ELF-1 (cell line): ENCODE data around the gene SECTM1.
A peak's percentile ranks its signal among the peaks of the same experiment; 100 is the strongest.

ENCODE experiments used
- DNase-seq: peaks from one replicate; pipeline ENCODE4 v3.0.0-alpha.2; 2016; ENCODE audit warnings: low read depth, low spot score

SECTM1 gene

DNA sequence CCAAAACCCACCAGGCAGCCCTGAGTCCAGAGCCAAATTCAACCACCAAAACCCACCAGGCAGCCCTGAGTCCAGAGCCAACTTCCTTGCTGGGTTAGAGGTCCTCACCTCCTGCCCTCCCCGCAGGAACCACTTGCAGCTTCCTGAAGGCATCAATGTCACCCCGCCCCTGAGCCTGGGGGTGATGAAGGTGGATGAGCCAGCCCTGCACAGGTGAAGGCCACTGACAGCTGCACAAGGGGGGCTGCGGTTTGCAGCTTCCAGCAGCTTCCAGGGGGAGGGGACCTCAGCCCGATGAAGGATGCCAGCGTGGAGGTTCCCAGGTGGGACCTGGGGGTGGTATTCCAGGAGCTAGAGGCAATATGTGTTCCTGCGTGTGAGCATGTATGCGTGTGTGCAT, 52.5 kb downstream of the SECTM1 start:
- DNase-seq: no peak

DNA sequence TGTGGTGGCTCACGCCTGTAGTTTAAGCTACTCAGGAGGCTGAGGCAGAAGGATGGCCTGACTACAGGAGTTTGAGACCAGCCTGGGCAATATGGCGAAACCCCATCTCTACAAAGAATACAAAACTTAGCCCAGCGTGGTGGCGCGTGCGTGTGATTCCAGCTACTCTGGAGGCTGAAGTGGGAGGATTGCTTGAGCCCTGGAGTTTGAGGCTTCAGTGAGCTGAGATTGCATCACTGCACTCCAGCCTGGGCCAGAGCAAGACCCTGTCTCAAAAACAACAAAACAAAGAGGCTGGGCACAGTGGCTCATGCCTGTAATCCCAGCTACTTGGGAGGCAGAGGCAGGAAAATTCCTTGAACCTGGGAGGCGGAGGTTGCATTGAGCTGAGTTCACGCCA, 53.0 kb downstream of the SECTM1 start:
- no peak for DNase-seq

DNA sequence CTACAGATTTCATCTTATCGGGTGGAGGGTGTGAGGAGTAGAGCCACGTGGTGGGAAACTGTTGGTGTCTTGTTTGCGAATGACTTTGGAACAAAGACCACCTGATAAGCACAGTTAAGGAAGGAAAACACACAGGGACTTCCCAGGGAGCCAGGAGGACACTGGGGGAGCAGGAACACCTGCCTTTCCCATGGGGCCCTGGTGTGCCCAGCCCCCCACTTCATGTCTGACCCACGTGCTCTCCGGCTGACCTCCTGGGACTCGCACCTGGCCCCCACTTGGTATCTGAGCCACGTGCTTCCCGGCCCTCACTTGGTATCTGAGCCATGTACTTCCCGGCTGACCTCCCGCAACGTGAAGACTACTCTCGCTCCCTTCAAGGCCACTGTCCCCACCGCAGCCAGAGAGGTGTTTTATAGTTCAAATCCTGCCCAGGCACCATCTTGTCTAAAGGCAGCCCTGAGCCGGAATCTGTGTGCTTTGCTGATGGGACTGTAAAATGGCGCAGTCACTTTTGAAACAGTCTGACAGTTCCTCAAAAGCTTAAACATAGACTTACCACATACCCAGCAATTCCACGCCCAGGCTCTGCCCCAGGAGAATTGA, 54.7 kb downstream of the SECTM1 start:
- no peak for DNase-seq

DNA sequence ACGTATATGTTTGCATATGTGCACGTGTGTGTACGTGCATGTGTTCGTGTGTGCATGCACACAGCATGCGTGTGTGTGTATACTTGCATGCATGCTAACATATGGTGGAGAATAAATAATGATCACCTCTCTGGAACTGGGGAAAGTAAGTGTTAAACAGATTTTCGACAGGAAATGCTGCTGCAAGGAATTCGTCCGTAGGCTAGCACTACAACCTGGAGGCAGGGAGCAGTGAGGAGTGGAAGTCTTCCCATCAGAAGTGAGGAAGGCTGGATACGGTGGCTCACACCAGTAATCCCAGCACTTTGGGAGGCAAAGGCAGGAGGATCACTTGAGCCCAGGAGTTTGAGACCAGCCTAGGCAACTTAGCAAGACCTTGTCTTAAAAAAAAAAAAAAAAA, 55.3 kb downstream of the SECTM1 start:
- DNase-seq: no peak

DNA sequence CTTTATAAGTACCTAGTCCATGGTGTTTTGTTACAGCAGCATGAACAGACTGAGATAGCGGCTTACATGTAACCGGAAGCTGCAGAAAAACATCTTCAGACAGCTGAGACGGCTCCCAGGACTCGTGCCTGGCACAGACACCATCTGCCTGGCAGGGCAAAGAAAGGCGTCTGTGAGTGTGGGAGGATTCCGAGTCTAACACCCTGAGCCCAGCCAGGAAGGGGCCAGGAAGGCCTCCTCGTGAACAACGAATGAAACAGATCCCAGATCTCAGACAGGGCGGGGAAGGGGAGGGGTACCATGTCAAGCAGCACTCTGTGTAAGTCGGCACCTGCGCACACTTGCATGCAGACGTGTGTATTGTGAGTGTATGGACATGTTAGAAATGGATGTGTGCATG, 55.7 kb downstream of the SECTM1 start:
- no peak for DNase-seq

DNA sequence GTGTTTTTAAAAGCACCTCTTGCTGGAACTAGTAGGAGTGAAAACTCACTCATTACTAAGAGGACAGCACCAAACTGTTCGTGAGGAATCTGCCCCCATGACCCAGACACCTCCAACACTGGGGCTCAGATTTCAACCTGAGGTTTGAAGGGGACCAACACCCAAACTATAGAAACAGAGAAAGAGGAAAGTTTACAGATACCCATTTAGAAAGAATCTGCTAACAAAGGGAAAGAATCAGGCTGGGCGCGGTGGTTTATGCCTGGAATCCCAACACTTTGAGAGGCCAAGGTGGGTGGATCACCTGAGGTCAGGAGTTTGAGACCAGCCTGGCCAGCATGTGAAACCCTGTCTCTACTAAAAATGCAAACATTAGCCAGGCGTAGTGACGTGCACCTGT, 56.6 kb downstream of the SECTM1 start:
- DNase-seq: no peak

DNA sequence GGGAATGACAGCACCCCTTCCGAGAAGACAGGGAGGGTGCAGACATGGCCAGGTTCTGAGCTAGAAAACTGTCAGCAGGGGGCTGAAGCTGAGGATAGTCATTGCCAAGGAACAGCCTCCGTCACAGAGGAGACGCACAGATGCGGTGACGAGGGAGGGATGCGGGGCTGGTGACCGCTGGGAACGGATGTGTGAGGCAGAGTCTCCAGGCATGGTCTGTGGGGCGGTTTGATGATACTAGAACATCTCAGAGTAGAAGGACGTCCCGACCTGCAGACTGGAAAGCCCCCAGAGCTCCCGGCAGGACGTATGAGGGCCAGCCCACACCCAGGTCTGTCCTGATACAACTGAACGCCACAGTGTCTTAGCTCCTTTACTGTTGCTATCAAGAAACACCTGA, 58.2 kb downstream of the SECTM1 start:
- no peak for DNase-seq

DNA sequence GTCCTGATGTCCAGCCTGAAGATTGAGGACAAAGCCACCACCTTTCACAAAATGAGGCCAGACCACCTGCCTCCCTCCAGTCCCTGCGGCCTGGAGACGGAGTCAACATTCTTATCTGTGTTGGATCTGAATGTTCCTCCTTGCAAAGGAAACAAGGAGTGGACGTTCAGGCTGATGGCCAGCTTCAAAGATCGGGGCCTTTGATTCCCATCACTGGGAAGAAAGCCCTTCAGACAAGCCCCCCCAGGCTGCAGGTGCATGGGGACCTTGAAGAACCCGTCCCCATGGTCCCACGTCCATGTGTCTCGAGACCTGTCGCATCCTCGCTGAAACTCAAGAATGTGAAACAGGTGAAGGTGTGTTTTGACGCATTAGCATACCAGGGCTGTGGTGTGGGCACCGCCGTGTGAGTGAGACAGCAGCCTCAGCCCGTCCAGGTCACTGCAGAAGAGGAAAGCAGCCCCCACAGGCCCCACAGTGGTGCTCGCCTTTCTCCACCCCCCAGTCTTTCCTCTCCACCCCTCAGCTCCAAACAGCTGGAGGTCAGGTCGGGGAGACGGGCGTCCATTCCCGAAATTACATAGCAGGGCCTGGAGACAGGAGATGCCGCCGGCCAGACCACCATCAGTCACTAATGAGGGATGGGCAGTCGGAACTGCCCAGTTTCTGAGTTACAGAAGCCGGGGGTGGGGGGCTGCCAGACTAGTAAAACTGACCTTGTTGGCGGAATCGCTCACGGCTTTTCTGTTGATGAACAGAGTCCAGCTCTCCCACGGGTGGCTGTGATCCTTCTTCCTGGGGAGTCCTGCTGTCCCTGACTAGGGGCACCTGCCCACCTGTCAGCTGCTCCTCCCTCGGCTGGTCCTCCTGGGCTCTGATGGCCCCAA, 59.2 kb downstream of the SECTM1 start:
- DNase-seq: no peak

DNA sequence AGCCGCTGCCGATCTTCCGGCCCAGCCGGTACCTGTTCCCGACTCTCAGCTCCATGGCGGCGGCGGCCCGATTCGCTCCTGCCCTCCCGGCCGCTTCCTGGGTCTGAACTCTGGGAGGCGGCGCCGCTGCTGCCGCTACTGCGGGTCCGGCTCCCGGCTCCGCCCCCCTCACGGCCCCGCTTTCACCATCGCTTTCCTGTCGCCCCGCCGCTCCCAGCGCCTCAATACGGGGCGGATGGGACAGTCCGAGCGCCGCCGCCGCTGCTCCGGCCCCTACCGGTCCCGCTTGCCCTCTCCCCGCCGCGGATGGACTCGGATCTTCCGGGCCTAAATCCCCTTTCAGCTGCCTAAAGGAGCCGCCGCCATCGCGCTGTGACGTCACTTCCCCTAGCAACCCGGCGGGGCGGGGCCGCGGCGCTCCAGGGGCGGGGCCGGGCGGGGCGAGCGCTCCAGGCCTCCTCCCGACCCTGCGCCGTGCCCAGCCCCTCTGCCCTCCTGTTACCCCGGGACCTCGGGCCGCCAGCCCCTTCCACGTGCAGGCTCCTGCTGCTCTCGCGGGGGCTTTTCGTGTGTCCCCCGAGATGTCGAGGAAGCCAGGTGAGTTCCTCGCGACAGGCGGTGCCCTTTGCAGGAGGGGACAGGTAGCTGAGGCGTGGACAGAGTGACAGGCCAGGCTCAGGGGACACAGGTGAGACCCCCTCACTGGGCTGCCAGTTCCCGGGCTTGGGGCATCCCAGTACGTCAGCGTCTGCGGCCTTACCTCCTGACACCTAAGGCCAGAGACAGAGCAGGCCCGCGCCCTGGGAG, 60.0 kb downstream of the SECTM1 start, which contains the start of gene CSNK1D:
TSS of gene CSNK1D (minus strand) at position 374 of the 807 bp plus-strand sequence. CDS start at position 55, 319 bp downstream.
- DNase-seq: peak; percentile 90

DNA sequence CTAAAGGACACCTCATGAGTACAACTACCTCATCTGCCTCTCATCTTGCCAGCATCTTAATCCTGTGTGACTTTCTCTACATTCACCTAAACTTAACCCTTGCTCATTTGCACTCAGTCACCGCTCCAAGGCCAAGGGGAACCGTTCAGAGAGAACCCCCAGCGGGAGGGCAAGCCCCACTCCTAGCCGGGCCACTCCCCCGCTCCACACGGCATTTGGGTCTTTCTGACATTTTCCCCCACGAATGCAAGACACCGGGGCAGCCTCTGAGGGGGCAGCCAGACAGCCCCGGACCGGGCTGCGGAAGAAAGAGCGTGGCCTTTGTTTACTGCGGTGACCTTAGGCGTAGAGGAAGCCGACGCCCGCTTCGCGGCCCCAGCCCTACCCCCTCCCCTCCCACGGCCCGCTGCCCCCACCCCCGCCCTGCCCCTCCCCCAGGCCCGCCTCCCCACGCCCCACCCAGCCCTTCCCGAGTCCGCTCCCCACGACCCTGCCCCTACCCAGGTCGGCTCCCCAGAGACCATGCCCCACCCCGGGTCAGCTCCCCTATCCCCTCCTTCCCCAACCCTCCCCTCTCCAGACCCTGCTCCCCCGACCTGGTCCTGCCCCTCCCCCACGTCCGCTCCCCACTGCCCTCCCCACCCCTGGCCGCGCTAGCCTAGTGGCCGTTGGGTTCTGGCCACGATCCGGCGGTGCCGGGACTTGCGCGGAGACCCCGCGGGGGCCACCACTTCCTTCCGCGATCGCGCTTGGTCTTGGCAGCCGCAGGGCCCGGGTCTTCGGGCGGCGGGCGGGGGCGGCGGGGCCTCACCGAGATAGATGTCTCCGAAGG, 60.9 kb downstream of the SECTM1 start:
- no peak for DNase-seq

DNA sequence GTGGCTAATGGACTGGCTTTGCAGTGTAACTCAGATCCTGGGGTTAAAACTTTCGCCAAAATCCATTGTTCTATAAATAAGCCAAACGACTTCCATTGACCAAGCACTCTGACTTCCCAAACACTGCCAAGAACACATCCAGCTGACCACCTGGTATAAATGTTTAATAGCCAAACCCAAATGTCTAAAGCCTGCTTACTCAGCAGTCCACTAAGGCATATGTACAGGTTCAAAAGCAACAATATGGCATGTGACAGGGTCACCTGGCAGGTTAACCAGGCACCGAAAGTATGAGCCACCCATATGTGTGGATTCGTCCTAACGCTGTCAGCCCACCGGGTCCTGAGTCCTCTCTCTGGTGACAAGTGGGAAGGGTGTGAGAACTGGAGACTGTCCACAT, 62.2 kb downstream of the SECTM1 start:
- DNase-seq: no peak
